ENCODE results near the gene TRIB2.

DNA sequence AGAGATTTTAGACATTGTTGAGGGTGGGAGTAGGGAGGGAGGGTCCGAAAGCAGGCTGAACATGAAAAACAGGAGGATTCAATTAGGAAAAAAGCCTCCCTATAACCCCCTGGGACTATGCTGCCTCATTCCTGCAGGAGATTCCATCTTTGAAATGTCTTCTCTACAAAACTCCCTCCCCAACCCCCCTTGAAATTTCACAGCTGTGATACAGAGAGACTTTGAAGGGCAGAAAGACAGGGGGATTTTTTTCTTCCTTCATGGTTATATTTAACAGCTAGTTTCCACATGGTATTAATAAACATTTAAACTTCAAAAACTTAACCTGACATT lies 57.6 kb downstream of the TRIB2 start:
- no peak for TF ChIP-seq POLR2AphosphoS5 (IDR thresholded peaks at IDR 0.05)
- TF ChIP-seq POLR2A (IDR thresholded peaks at IDR 0.05) = no peak

Data from upper lobe of left lung (tissue), 4 donors.